HEK293T (cell line): Measurements from ENCODE around the gene HSPA1L.

Experiments
- CTCF ChIA-PET: fragments of 350-600 bp; formaldehyde crosslinking; extraction: SDS; loops from one replicate; lab custom pipeline; 2021; ENCODE audit warnings: antibody characterized with exemption, inconsistent platforms; lab: Yijun Ruan, JAX
- POLR2A ChIA-PET: fragments of 350-600 bp; formaldehyde crosslinking; extraction: SDS; loops from one replicate; lab custom pipeline; 2020; ENCODE audit warnings: antibody characterized with exemption, inconsistent platforms; lab: Yijun Ruan, JAX
- DNase-seq: peaks from one replicate; pipeline ENCODE4 v3.0.0; 2012; ENCODE audit warnings: mixed read lengths; ENCODE audit errors: extremely low spot score
- ARNT ChIP-seq: fragments of 450-650 bp; IDR thresholded peaks from 2 replicates; pipeline ENCODE4 v1.6.1; 2017; ENCODE audit warnings: mild to moderate bottlenecking
- BHLHE40 ChIP-seq: fragments of 450-650 bp; IDR thresholded peaks from 2 replicates; pipeline ENCODE4 v1.6.1; 2016; ENCODE audit warnings: mild to moderate bottlenecking, moderate library complexity, borderline replicate concordance
- CTBP1 ChIP-seq: fragments of 450-650 bp; IDR thresholded peaks from 2 replicates; pipeline ENCODE4 v1.6.1; 2016; ENCODE audit warnings: borderline replicate concordance
- ELF4 ChIP-seq: fragments of 450-650 bp; IDR thresholded peaks from 2 replicates; pipeline ENCODE4 v1.6.1; 2017; ENCODE audit warnings: antibody characterized with exemption
- FOXA1 ChIP-seq: fragments of 450-650 bp; IDR thresholded peaks from 2 replicates; pipeline ENCODE4 v1.6.1; 2016; ENCODE audit warnings: mild to moderate bottlenecking
- FOXK2 ChIP-seq: fragments of 450-650 bp; IDR thresholded peaks from 2 replicates; pipeline ENCODE4 v1.6.1; 2016; ENCODE audit warnings: mild to moderate bottlenecking
- FOXM1 ChIP-seq: fragments of 450-650 bp; IDR thresholded peaks from 2 replicates; pipeline ENCODE4 v1.6.1; 2017; ENCODE audit warnings: mild to moderate bottlenecking, borderline replicate concordance
- HDGF ChIP-seq: fragments of 450-650 bp; IDR thresholded peaks from 2 replicates; pipeline ENCODE4 v1.6.1; 2017; ENCODE audit warnings: antibody characterized with exemption, borderline replicate concordance
- L3MBTL2 ChIP-seq: fragments of 450-650 bp; conservative IDR thresholded peaks from 2 replicates; pipeline ENCODE4 v1.6.1; 2016; ENCODE audit warnings: mild to moderate bottlenecking
- LEF1 ChIP-seq: fragments of 450-650 bp; IDR thresholded peaks from 2 replicates; pipeline ENCODE4 v1.6.1; 2017; ENCODE audit warnings: mild to moderate bottlenecking, borderline replicate concordance
- NFRKB ChIP-seq: fragments of 450-650 bp; IDR thresholded peaks from 2 replicates; pipeline ENCODE4 v1.6.1; 2016; ENCODE audit warnings: mild to moderate bottlenecking, moderate library complexity
- SP1 ChIP-seq: fragments of 450-650 bp; IDR thresholded peaks from 2 replicates; pipeline ENCODE4 v1.6.1; 2017
- SUZ12 ChIP-seq: fragments of 450-650 bp; IDR thresholded peaks from 2 replicates; pipeline ENCODE4 v1.6.1; 2016; ENCODE audit warnings: mild to moderate bottlenecking
- TARDBP ChIP-seq: fragments of 450-650 bp; IDR thresholded peaks from 2 replicates; pipeline ENCODE4 v1.6.1; 2016
- ZNF384 ChIP-seq: fragments of 450-650 bp; IDR thresholded peaks from 2 replicates; pipeline ENCODE4 v1.6.1; 2016
- TF ChIP-seq, protein P1 (sequence below): fragments of 450-650 bp; IDR thresholded peaks from 2 replicates; pipeline ENCODE4 v1.6.1; 2016

Gene HSPA1L

DNA sequence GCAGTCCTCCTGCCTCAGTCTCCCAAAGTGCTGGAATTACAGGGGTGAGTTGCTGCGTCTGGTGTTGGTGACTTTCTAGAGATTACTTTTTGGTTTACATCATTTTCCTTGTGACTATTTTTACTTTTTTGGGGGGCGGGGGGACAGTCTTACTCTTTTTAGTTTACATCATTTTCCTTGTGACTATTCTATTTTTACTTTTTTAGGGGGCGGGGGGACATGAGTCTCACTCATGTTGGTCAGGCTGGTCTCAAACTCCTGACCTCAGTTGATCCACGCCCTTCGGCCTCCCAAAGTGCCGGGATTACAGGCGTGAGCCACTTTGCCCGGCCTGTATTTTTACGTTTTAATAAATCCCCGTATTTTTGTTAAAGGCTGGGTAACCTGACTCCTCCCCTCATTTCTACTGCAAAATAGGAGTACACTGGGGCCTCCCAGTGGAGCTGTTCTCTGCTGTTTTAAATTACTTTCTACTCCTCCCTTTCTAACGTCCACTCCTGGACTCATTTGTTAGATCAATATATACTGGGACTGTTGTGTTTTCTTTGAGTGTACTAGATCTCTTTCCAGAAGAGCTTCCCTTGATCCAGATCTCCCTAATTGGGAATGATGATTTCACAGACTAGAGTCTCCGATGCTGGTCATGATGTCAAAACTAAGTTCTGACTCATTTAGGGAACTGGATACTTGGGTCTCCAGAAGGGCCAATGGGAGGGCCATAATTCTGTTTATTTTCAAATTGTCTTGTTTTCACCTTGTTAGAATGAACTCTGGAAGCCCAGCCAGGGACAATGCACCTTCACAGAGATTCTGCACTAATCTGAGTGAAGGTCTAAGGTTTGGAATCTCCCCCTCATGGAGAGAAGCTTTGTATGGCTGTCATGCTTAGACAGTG lies 21.6 kb upstream of the HSPA1L start:
- CTCF ChIA-PET: interaction anchor here (0.8 kb wide), 1 partner anchor 10 kb away, joined by 3 read pairs; no protein-coding TSS in a partner anchor
- no peak for TF ChIP-seq FOXA1
- no peak for TF ChIP-seq LEF1
- DNase-seq: no peak
- POLR2A ChIA-PET: interaction anchor here (0.7 to 12.0 kb wide), 11 partner anchors 7 to 176 kb away, joined by 3 to 104 read pairs (median 5); partner anchors contain the start of genes ABHD16A, C6orf47, HSPA1A and HSPA1B

DNA sequence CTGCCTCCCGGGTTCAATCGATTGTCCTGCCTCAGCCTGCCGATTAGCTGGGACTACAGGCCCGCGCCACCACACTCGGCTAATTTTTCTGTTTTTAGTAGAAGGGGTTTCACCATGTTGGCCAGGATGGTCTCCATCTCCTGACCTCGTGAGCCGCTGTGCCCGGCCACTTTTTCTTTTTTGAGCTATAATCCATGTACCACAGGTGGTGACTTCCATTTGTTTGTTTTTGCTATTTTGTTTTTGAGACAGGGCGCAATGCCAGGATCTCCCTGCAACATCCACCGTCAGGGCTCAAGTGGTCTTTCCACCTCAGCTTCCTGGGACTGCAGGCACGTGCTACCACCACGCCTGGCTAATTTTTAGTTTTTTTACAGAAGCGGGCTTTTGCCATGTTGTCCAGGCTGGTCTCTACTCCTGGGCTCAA lies 21.0 kb upstream of the HSPA1L start:
- ChIA-PET CTCF (interaction anchor here (0.7 kb wide), 1 partner anchor 58 kb away, joined by 6 read pairs; no protein-coding TSS in a partner anchor), POLR2A (interaction anchor here (0.9 to 12.0 kb wide), 10 partner anchors 8 to 175 kb away, joined by 3 to 104 read pairs (median 6); partner anchors contain the start of genes ABHD16A, C6orf47, HSPA1A and HSPA1B)
- no peak for TF ChIP-seq HDGF
- TF ChIP-seq LEF1: no peak
- no peak for TF ChIP-seq SUZ12
- no peak for TF ChIP-seq BHLHE40
- no peak for TF ChIP-seq FOXM1
- TF ChIP-seq ARNT: no peak
- TF ChIP-seq SP1: no peak
- no peak for TF ChIP-seq ZNF384
- DNase-seq: no peak

DNA sequence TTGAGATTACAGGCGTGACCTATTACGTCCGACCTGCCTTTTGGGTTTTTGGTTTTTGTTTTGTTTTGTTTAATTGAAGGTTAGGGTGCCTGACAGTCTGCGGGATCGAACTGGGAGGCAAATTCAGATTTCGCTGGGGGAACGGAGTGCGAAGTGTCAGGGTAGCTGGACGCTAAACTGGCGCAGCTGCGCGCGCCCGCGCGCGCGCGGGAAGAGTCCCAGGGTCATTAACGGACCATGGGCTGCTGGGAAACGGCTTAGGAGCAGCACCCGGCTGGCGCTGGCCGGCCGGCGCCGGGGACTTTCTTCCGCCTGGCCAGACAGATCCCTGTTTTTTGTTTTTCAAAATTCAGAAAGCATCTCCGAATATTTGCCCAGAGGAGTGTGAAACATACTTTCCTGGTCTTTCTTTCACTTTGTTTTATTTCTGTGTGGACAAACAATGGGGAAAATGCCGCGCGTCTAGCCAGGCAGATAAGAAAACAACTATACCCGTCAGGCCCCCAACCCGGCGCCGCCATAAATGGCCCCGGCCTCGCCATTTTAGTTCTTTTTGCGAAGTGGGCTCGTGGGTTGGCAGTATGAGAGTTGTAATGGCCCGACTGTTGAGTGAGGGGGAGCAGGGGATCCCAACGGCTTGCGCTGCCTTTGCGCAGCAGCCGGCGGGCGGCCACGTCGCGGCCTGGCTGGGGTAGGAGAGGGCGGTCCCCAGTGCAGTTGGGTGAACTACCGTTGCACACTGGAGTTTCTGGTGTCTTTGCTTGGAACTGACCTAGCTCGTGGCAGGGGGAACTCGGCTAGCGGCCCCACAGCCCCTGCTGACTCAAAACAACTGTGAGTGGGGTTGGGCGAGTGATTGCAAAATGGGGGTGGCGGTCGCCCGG lies 19.5 kb upstream of the HSPA1L start:
- TF ChIP-seq ELF4: peak; percentile 91
- TF ChIP-seq SP1: no peak
- TF ChIP-seq L3MBTL2: peak; percentile 78
- no peak for TF ChIP-seq ARNT
- peak; percentile 85 for DNase-seq
- ChIA-PET POLR2A (interaction anchor here (0.9 to 12.0 kb wide), 10 partner anchors 8 to 174 kb away, joined by 3 to 104 read pairs (median 10); partner anchors contain the start of genes C6orf47, HSPA1A, HSPA1B and HSPA1L), CTCF (interaction anchor here (1.0 kb wide), 1 partner anchor 44 kb away, joined by 4 read pairs; no protein-coding TSS in a partner anchor)

DNA sequence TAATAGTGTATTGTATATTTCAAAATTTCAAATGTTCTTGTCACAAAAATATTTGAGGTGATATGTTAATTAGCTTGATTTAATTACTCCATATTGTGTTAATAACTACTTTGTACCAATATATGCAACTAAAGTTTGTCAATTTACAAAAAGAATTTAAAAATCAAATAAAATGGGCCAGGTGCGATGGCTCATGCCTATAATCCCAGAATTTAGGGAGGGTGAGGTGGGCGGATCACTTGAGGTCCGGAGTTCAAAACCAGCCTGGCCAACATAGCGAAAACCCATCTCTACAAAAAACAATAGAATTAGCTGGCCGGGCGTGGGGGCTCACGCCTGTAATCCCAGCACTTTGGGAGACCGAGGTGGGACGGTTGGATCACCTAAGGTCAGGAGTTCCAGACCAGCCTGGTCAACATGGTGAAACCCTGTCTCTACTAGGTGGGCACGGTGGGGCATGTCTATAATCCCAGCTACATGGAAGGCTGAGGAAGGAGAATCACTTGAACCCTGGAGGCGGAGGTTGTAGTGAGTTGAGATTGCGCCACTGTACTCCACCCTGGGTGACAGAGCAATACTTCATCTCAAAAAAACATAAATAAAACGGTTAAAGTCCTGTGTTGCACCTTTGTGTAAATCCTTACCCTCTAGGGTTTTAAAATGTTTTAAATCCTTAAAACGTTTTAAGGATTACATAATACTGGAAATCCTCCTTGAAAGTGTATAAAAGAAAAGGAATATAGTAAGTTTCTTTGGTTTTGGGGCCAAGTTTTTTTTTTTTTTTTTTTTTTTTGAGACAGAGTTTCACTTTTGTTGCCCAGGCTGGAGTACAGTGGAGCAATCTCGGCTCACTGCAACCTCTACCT lies 16.5 kb upstream of the HSPA1L start:
- no peak for DNase-seq
- ChIA-PET POLR2A (interaction anchor here (0.9 to 7.2 kb wide), 12 partner anchors 12 to 1140 kb away, joined by 3 to 65 read pairs (median 8); partner anchors contain the start of genes BAG6, DDAH2, HSPA1A and HSPA1L), CTCF (interaction anchor here (0.6 to 2.0 kb wide), 6 partner anchors 12 to 145 kb away, joined by 3 to 7 read pairs (median 4); partner anchors contain the start of gene VARS1)
- TF ChIP-seq ZNF384 (peak; percentile 85), SUZ12 (no peak)
- TF ChIP-seq, protein P1, sequence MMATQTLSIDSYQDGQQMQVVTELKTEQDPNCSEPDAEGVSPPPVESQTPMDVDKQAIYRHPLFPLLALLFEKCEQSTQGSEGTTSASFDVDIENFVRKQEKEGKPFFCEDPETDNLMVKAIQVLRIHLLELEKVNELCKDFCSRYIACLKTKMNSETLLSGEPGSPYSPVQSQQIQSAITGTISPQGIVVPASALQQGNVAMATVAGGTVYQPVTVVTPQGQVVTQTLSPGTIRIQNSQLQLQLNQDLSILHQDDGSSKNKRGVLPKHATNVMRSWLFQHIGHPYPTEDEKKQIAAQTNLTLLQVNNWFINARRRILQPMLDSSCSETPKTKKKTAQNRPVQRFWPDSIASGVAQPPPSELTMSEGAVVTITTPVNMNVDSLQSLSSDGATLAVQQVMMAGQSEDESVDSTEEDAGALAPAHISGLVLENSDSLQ: peak; percentile 36; the same call in 1 of the 2 replicates

DNA sequence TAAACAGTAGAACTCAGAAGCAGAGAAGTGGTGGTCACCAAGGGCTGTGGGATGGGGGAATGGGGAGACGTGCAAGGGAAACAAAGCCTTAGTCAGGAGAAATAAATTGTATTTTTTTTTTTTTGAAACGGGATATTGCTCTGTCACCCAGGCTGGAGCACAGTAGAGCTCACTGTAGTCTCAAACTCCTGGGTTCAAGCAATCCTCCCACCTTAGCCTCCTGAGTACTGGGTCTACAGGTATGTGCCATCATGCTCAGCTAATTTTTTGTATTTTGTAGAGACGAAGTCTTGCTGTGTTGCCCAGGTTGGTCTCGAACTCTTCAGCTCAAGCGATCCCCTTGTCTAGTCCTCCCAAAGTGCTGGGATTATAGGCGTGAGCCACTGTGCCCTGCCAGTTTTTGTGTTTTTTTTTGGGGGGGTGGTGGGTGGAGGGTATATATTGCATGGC lies 15.8 kb upstream of the HSPA1L start:
- POLR2A ChIA-PET: interaction anchor here (1.0 to 7.2 kb wide), 11 partner anchors 11 to 283 kb away, joined by 3 to 65 read pairs (median 10); partner anchors contain the start of genes BAG6, DDAH2, HSPA1A and HSPA1L
- no peak for DNase-seq
- CTCF ChIA-PET: interaction anchor here (0.7 to 2.0 kb wide), 9 partner anchors 12 to 144 kb away, joined by 3 to 7 read pairs (median 4); partner anchors contain the start of genes LSM2 and VARS1
- no peak for TF ChIP-seq SUZ12
- no peak for TF ChIP-seq ELF4
- no peak for TF ChIP-seq BHLHE40
- TF ChIP-seq ARNT: no peak
- no peak for TF ChIP-seq CTBP1
- no peak for TF ChIP-seq FOXK2
- no peak for TF ChIP-seq NFRKB
- no peak for TF ChIP-seq L3MBTL2
- no peak for TF ChIP-seq FOXA1
- no peak for TF ChIP-seq SP1
- no peak for TF ChIP-seq TARDBP
- TF ChIP-seq HDGF: no peak
- TF ChIP-seq FOXM1: no peak
- TF ChIP-seq, protein P1: no peak
